Spleen (tissue), 7 donors: ENCODE data around the gene KIAA0825.

Source experiments
- POLR2A ChIP-seq, 3 donors: fragments of 450-650 bp; IDR thresholded peaks; one replicate each; pipeline ENCODE4 v1.5.1; 2017; ENCODE audit warnings: antibody characterized with exemption in 3 of 3, mild to moderate bottlenecking in 1 of 3
- POLR2AphosphoS5 ChIP-seq, 3 donors: sonication (generic); formaldehyde crosslinking; IDR thresholded peaks; one replicate each; pipeline ENCODE4 v1.5.1; 2017; ENCODE audit warnings: antibody characterized with exemption in 3 of 3
- TF ChIP-seq, protein P1 (sequence below), 11 experiments: fragments of 200-600 bp in 7 of 11; fragments of 450-650 bp in 4 of 11; sonication (generic) in 4 of 11; IDR thresholded peaks in 8 of 11; conservative IDR thresholded peaks in 3 of 11; 1 replicate in 7 of 11; 2 replicates in 4 of 11; pipeline versions ENCODE4 v1.4.0 to v1.8.0; 2016 to 2021; ENCODE audit warnings: antibody characterized with exemption in 11 of 11, inconsistent platforms in 4 of 11, mild to moderate bottlenecking in 1 of 11
- donor health status: DM: no; HTN: no; CAD: no; lungs with moderate emphysema.
- donor health status: DM: no; HTN: no; CAD: no.
- donor health status: DM: no; HTN: no; CAD: no.

DNA sequence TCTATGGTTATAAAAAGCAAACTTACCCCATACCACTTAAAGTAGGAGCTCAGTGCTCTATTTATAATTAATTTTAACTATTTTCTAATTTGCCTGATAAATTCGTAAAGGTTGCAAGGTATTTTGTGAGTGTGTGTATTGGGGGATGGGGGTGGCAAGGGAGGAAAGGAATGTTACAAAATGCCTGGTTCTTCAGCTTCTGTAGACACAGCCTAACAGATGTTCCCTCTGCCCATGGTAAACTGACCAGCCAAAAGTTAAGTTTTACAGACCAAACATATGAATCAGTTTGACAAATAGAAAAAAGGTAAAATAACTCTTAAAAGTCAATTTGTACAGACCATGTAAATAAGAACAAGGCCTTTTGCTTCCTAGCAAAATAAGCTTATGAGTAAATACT is 232.6 kb downstream of the KIAA0825 start:
- TF ChIP-seq, protein P1, sequence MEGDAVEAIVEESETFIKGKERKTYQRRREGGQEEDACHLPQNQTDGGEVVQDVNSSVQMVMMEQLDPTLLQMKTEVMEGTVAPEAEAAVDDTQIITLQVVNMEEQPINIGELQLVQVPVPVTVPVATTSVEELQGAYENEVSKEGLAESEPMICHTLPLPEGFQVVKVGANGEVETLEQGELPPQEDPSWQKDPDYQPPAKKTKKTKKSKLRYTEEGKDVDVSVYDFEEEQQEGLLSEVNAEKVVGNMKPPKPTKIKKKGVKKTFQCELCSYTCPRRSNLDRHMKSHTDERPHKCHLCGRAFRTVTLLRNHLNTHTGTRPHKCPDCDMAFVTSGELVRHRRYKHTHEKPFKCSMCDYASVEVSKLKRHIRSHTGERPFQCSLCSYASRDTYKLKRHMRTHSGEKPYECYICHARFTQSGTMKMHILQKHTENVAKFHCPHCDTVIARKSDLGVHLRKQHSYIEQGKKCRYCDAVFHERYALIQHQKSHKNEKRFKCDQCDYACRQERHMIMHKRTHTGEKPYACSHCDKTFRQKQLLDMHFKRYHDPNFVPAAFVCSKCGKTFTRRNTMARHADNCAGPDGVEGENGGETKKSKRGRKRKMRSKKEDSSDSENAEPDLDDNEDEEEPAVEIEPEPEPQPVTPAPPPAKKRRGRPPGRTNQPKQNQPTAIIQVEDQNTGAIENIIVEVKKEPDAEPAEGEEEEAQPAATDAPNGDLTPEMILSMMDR (IDR thresholded peaks at IDR 0.05 in 8 of 11, conservative IDR thresholded peaks at IDR 0.05 in 3 of 11): no peak
- TF ChIP-seq POLR2AphosphoS5 (IDR thresholded peaks at IDR 0.05) (no peak), POLR2A (IDR thresholded peaks at IDR 0.05) (no peak)
